ENCODE measurements around the gene PECR.

GRCh38 chr2:216117561-216118340 lies 36.1 kb upstream of the PECR start:
- no peak for TF ChIP-seq POLR2AphosphoS5 (IDR thresholded peaks at IDR 0.05; ENCODE audit: borderline replicate concordance, low read depth, low read length)
- TF ChIP-seq EZH2 (IDR thresholded peaks at IDR 0.05) = no peak
- no peak for TF ChIP-seq FOXP2 (optimal IDR thresholded peaks at IDR 0.05; ENCODE audit: control extremely low read depth, extremely low read length, insufficient read depth)
